ENCODE data around the gene TSEN34.

TSEN34 gene

GRCh38 chr19:54160854-54161253, 30.3 kb upstream of the TSEN34 start:
- H4K20me1 ChIP-seq (ENCODE audit: insufficient read depth, low read length), result peaks cover 32% of the 10 kb centered on the region
- TF ChIP-seq EZH2 (IDR thresholded peaks at IDR 0.05; ENCODE audit: borderline replicate concordance, low read depth, low read length, severe bottlenecking), result no peak
- TF ChIP-seq CTCF (IDR thresholded peaks at IDR 0.05; ENCODE audit: borderline replicate concordance, extremely low read depth, low read length, poor library complexity, severe bottlenecking), result no peak
- H3K4me2 ChIP-seq (ENCODE audit: insufficient read depth, low read length), result peak overlapping the region; percentile 100
- H3K9me3 ChIP-seq (ENCODE audit: insufficient read depth, low read length, severe bottlenecking), result no peaks in the 10 kb centered on the region
- H3K36me3 ChIP-seq (ENCODE audit: insufficient read depth, low read length), result peaks cover 26% of the 10 kb centered on the region
- peaks cover 63% of the 10 kb centered on the region for H3K4me1 ChIP-seq (ENCODE audit: insufficient read depth, low read length)
- H3K79me2 ChIP-seq (ENCODE audit: insufficient read depth, low read length), result peaks cover 45% of the 10 kb centered on the region
- ATAC-seq (ENCODE audit: insufficient read depth, low read depth), result no peak
- H2AFZ ChIP-seq (ENCODE audit: low read depth, low read length), result no peak overlapping the region
- H3K27ac ChIP-seq (ENCODE audit: low read length), result peak overlapping the region; percentile 88
- no peaks in the 10 kb centered on the region for H3K27me3 ChIP-seq (ENCODE audit: insufficient read depth, low read length, poor library complexity)
- DNase-seq, result no peak
- peak overlapping the region; percentile 77; a peak in 3 of 4 replicates for H3K4me3 ChIP-seq (ENCODE audit: low read depth in 1 of 2, low read length in 2 of 2)
- H3K9ac ChIP-seq (ENCODE audit: low read depth, low read length), result peak overlapping the region; percentile 86

- Histone ChIP-seq H3K4me3 (ENCODE audit: low read depth in 1 of 2, low read length in 2 of 2) (peak overlapping the region; percentile 23 to 88; a peak in 3 of 4 replicates), H3K36me3 (ENCODE audit: insufficient read depth, low read length) (peaks cover 12% of the 10 kb centered on the region), H4K20me1 (ENCODE audit: insufficient read depth, low read length) (peaks cover 19% of the 10 kb centered on the region), H2AFZ (ENCODE audit: low read depth, low read length) (peak overlapping the region; percentile 90), H3K9me3 (ENCODE audit: insufficient read depth, low read length, severe bottlenecking) (no peaks in the 10 kb centered on the region), H3K4me1 (ENCODE audit: insufficient read depth, low read length) (peaks cover 57% of the 10 kb centered on the region), H3K79me2 (ENCODE audit: insufficient read depth, low read length) (peaks cover 35% of the 10 kb centered on the region), H3K9ac (ENCODE audit: low read depth, low read length) (peak overlapping the region; percentile 59), H3K27ac (ENCODE audit: low read length) (peak overlapping the region; percentile 82), H3K27me3 (ENCODE audit: insufficient read depth, low read length, poor library complexity) (no peaks in the 10 kb centered on the region), H3K4me2 (ENCODE audit: insufficient read depth, low read length) (peak overlapping the region; percentile 100)
- TF ChIP-seq EZH2 (IDR thresholded peaks at IDR 0.05; ENCODE audit: borderline replicate concordance, low read depth, low read length, severe bottlenecking) (no peak), CTCF (IDR thresholded peaks at IDR 0.05; ENCODE audit: borderline replicate concordance, extremely low read depth, low read length, poor library complexity, severe bottlenecking) (no peak)
- ATAC-seq (ENCODE audit: insufficient read depth, low read depth) (peak; percentile 29), DNase-seq (peak; percentile 88)
Observed at GRCh38 chr19:54162241-54162805, 28.8 kb upstream of the TSEN34 start.

GRCh38 chr19:54162884-54163283, 28.2 kb upstream of the TSEN34 start:
- no peaks in the 10 kb centered on the region for H3K9me3 ChIP-seq (ENCODE audit: insufficient read depth, low read length, severe bottlenecking)
- ATAC-seq (ENCODE audit: insufficient read depth, low read depth), result no peak
- peaks cover 6% of the 10 kb centered on the region for H3K36me3 ChIP-seq (ENCODE audit: insufficient read depth, low read length)
- peaks cover 51% of the 10 kb centered on the region for H3K4me1 ChIP-seq (ENCODE audit: insufficient read depth, low read length)
- TF ChIP-seq EZH2 (IDR thresholded peaks at IDR 0.05; ENCODE audit: borderline replicate concordance, low read depth, low read length, severe bottlenecking) (no peak), CTCF (IDR thresholded peaks at IDR 0.05; ENCODE audit: borderline replicate concordance, extremely low read depth, low read length, poor library complexity, severe bottlenecking) (no peak)
- H4K20me1 ChIP-seq (ENCODE audit: insufficient read depth, low read length), result peaks cover 18% of the 10 kb centered on the region
- peak overlapping the region; percentile 59 for H3K9ac ChIP-seq (ENCODE audit: low read depth, low read length)
- DNase-seq, result peak; percentile 33
- H3K79me2 ChIP-seq (ENCODE audit: insufficient read depth, low read length), result peaks cover 32% of the 10 kb centered on the region
- H3K4me2 ChIP-seq (ENCODE audit: insufficient read depth, low read length), result peak overlapping the region; percentile 100
- H3K27ac ChIP-seq (ENCODE audit: low read length), result peak overlapping the region; percentile 82
- H3K4me3 ChIP-seq (ENCODE audit: low read depth in 1 of 2, low read length in 2 of 2), result peak overlapping the region; percentile 23 to 88; a peak in 3 of 4 replicates
- H3K27me3 ChIP-seq (ENCODE audit: insufficient read depth, low read length, poor library complexity), result no peaks in the 10 kb centered on the region
- peak overlapping the region; percentile 90 for H2AFZ ChIP-seq (ENCODE audit: low read depth, low read length)

Measured in DND-41 (cell line).